Measurements from ENCODE around the gene CAST.

Gene CAST

GRCh38 chr5:96675882-96676281, 13.7 kb downstream of the CAST start:
- no peak for DNase-seq

DNA sequence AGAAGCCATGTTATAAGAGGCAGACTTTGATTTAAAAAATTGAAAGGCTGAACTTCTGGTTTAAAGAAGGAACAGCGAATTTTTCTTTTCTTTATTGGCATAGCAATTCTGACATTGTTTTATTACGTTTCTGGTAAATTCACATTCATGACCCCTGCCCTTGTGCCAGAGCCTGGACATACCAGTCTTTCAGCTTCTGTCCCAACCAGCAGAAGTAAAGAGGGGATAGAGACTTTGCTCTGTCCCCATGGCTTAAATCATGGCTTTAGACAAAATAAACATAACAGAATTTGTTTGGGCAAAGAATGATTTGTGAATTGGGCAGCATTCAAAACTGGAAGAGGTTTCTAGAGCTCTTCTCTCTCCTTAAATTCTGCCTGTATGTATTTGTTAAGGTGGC, 15.3 kb downstream of the CAST start:
- no peak for DNase-seq

DNA sequence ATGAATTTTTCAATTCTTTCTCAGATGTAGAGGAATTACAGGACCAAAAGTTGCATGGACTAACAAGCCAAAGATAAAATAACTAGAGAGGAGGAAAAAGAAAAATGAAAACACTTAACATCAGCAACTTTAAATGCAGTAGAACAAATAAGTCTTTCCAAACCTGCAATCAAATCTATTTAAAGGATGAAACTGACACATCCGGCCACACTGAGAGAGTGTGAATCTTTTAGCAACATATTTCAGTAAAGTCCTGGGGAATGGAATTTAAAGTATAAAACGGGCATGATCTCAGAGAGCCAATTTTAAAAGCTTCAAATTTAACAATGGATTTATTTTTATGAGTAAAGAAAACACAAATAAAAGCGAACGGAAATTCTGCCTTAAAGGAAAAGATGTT, 17.1 kb downstream of the CAST start:
- no peak for DNase-seq

GRCh38 chr5:96680759-96681470, 18.7 kb downstream of the CAST start:
- DNase-seq: no peak

DNA sequence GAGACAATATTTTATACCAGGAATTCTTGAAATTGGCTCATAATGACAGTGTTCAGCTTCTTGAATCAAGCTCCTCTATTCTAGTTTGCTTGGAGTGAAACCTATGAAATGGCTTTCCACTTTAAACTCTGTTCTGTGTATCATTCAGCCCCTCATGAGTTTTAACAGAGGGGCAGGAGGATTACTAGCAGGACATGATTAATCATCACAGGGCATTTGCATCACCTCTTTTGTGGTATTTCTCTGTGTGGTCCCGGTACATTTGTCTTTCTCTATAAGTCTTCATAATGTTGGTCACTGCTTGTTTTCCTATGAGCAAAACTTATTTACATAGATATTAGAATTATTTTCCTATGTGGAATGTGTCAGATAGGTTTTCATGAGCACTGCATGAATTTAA, 21.2 kb downstream of the CAST start:
- DNase-seq: no peak

DNA sequence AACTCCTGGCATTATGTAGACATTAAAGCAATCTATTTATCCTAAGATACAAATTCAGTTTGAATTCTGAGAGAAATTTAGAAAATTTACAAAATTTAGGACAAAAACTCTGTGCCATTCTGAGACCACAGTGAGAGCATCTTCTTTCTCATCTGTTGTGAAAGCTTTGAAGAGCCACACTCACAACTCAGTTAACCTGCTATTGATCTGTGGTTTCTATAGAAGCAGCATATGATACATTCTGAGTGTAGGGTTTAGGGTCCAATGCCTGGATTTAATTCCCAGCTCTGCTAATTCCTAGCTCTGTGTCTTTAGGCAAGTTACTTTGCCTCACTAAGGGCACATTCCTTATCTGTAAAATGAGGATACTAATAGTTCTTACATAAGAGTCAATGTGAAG, 21.6 kb downstream of the CAST start:
- DNase-seq: no peak

- DNase-seq: no peak
These were observed 24.9 kb downstream of the CAST start for GRCh38 chr5:96687080-96687479.

- DNase-seq: no peak
These were observed 25.8 kb downstream of the CAST start for GRCh38 chr5:96687812-96688453.

DNA sequence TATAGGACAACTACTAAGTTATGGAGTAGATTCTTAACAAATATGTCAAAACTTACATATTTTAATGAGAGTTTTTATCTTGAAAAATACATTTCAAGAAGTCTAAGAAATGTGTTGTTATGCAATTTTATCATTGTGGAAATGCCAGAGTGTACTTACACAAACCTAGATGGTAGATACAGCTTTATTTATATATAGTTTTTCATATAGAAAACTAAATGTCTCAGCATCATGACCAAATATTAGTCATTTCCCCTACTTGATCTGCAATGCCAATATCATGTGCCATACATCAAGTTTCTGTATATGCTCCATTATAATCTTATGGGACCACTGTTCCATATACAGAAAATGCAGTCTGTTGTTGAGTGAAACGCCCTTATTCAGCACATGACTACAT, 28.7 kb downstream of the CAST start:
- DNase-seq: no peak

DNA sequence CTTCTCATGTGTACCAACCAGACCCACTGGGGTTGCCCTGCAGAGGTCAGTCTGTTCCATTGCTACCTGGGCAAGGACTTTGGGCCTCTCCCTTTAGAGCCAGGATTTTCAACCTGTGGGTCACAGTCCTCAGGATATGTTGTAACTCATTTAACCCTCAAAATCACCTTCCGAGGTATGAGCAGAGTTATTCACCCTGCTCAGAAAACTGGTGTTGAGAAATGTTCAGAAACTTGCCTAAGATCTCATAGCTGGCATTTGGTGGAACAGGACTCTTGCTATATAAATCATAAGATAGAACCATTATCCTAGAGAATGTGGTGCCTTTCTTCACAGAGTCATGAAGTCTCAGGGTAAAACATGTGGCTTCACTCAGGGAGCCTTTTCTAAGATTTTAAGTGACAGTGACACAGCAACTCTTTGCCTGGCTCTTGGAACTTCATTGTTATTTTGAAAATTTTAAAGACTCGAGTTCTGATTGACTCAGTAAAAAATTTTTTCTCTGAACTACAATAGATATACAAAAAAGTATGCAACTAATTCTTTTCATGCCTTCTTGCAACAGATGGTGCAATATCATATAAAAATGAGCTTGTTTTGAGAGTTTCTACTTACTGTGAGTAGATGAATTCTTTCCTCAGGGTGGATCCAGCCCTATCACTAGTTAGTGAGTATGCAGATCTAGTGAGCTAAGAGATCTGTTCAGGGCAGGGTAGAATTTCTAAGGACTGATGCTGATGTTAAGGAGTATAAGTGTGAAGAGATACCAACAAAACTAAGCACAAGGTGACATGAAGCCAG, 29.5 kb downstream of the CAST start:
- no peak for DNase-seq

GRCh38 chr5:96692441-96692840, 30.3 kb downstream of the CAST start:
- no peak for DNase-seq

DNA sequence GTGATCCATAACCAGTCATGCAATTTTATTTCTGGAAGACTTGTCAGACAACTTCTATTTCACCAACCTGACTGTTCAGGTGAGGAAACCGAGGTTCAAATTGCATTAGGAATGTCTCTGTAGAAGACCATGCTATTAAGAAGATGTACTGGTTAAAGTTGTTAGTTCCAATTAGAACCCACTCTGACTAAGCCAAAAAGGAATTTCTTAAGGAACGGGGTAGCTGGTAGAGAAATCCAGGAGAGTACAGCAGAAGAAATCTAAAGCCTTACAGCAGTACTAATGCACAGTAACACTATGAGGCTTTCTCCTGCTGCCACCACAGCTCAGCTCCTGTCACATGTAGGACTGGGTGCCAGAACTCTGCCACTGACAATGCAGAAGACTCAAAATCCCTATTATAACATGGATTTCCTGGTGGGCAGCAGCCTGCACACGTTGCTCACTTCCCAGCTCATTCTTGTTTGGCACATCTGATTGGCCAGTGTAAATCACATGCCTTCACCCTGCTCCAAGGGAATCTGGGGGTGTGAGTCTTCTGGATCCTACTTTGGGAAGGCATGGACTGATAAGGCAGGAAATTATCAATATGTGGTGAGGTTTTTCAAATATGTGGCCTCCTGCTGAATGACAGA, 37.1 kb downstream of the CAST start:
- DNase-seq: no peak

- peak; percentile 63 for DNase-seq
These were observed 40.6 kb downstream of the CAST start for GRCh38 chr5:96702503-96703383.

- DNase-seq: no peak
These were observed 41.3 kb downstream of the CAST start for GRCh38 chr5:96703384-96703920.

DNA sequence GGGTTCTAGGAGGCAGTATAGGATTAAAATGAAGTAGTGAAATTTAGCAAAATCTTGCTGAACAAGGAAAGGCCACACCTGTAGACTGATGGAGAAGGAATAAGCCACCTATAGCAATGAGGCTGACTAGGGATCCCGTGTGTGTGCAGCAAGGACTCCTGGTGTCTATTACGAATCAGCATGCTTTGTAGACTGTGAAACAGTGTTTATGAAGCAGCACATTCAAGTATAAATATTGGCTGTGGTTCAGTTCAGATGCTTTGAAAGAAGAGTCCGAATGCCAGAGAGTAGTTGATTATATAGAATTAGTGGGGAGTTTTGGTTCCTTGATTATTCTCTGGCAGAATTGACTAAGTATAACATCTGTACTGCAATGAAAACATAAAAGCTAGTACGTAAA, 41.8 kb downstream of the CAST start:
- no peak for DNase-seq

GRCh38 chr5:96706433-96707111, 44.4 kb downstream of the CAST start:
- DNase-seq: no peak

GRCh38 chr5:96708600-96708999, 46.4 kb downstream of the CAST start:
- no peak for DNase-seq

DNA sequence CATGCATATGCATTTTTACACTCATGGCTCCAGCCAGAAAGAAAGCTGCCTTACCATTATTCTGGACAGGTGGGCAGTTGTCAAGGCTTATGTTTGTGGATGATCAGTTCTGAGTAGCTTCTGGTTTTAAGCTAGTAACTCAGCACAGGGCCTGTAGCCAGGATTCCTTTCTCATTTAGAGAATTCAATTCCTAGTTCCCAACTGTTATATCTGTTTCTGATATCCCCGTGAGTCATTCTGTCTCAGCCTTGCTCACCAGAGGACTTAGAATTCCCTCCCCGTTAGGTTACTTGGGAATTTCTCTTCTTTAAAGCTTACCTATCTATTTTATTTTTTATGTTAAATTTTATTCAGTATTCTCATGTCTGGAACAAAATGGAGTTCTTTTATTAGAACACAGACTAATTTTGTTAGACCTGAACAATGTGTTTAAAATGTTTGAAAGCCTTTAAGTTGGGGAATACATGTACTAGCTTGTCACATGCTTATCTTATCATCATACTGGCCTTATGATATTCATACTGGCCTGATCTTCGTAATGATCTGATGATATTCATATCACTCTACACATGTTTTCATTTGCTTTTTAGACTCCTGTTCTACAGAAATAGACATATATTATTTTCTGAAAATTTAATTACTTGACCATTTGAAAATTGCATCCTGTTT, 47.1 kb downstream of the CAST start:
- no peak for DNase-seq

DNA sequence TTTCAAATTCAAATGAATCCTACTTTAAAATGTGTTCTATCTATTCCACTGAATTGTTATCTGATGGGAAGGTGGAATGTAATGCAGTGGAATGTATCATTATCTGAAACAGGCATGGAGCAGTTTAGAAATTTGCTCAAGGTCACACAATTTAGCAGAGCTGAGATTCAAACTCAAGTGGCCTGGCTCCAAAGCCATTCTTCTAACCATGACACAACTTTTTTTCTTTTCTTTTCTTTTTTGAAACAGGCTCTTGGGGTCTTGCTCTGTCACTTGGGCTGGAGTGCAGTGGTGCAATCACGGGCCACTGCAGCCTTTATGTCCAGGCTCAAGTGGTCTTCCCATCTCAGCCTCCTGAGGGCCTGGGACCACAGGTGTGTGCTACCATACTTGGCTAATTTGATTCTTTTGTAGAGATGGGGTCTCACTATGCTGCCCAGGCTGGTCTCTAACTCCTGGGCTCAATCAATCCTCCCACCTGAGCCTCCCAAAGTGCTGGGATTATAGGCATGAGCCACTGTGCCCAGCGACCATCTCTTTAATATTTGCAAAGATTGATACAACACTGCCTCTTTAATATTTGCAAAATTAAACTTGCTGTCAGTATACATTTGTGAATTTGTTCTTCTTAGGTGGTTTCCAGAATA, 50.0 kb downstream of the CAST start:
- DNase-seq: no peak

GRCh38 chr5:96714450-96714849, 52.3 kb downstream of the CAST start:
- DNase-seq: no peak

All from activated gamma-delta T cell treated with Interleukin-2 at 50 U/mL for 16 hours (primary cell).